ENCODE results near the gene RNASEH2A. TPM values are rescaled to one million over a fixed set of nuclear protein-coding genes. Genes with fewer than 3 reads are reported as not detected.

RNASEH2A gene
- total and polyA plus RNA-seq, 2 of the 13 experiments (the other 11 are each of a cell fraction or from before 2014, with no cell fraction given): 25.1 to 35.8 TPM

- Histone ChIP-seq H3K9me3 (ENCODE audit: low read length) (no peaks in the 10 kb centered on the region), H4K20me1 (ENCODE audit: insufficient read depth, low read length) (no peaks in the 10 kb centered on the region), H3K4me2 (ENCODE audit: low read depth, low read length) (no peak overlapping the region), H3K4me1 (ENCODE audit: insufficient read depth, low read length) (peaks cover 7% of the 10 kb centered on the region), H3K27ac (ENCODE audit: extremely low read length, insufficient read depth, low read length) (no peak overlapping the region), H3K4me3 (replicated peaks in 1 of 3; ENCODE audit: insufficient read depth in 1 of 3, low read depth in 2 of 3, low read length in 3 of 3) (no peak overlapping the region), H3K36me3 (replicated peaks in 1 of 2; ENCODE audit: control insufficient read depth in 1 of 2, insufficient read depth in 2 of 2, low read length in 2 of 2) (no peaks in the 10 kb centered on the region), H2AFZ (ENCODE audit: low read length) (no peak overlapping the region), H3K9ac (ENCODE audit: insufficient read depth, low read depth, low read length) (no peak overlapping the region), H3K27me3 (ENCODE audit: control insufficient read depth in 1 of 2, insufficient read depth in 2 of 2, low read length in 2 of 2) (no peaks in the 10 kb centered on the region), H3K79me2 (ENCODE audit: insufficient read depth, low read length) (no peaks in the 10 kb centered on the region)
- 83% methylated on average over 3 of the region's 3 CpGs for WGBS (ENCODE audit: low lambda C conversion rate)
- ChIA-PET POLR2A (no interaction called here), CTCF (ENCODE audit: low intra/inter-chr PET ratio, low total read pairs) (no interaction called here)
- FAIRE-seq (no peak), ATAC-seq (no peak), DNase-seq (ENCODE audit: low spot score) (no peak)
- BruUV-seq (replicated peaks): no TSS peak
- in situ Hi-C loops (cut with HindIII; ENCODE audit: extremely low pct_ligation_motif_present, low pct_unique_long_range_greater_than_20kb): no loop called here
- intact Hi-C loops (cut with micrococcal nuclease; ENCODE audit: unreplicated experiment): no loop called here
- no peak for TF ChIP-seq FOXM1 (CRISPR knock-in tag; IDR thresholded peaks at IDR 0.05)
- no peak for TF ChIP-seq DMAP1 (CRISPR knock-in tag; IDR thresholded peaks at IDR 0.05)
- TF ChIP-seq YY1 (IDR thresholded peaks at IDR 0.05; ENCODE audit: insufficient read depth, insufficient replicate concordance, low read depth, low read length): no peak
- no peak for TF ChIP-seq CBX5 (CRISPR knock-in tag; IDR thresholded peaks at IDR 0.05; ENCODE audit: borderline replicate concordance)
- no peak for TF ChIP-seq NBN (conservative IDR thresholded peaks at IDR 0.05)
- TF ChIP-seq ZNF800 (CRISPR knock-in tag; IDR thresholded peaks at IDR 0.05): no peak
- TF ChIP-seq ZNF724P (CRISPR knock-in tag; IDR thresholded peaks at IDR 0.05; ENCODE audit: borderline replicate concordance): no peak
- TF ChIP-seq JARID2 (CRISPR knock-in tag; IDR thresholded peaks at IDR 0.05; ENCODE audit: insufficient replicate concordance): no peak
- TF ChIP-seq BRD4 (CRISPR knock-in tag; IDR thresholded peaks at IDR 0.05): no peak
- TF ChIP-seq DNMT3B (CRISPR knock-in tag; conservative IDR thresholded peaks at IDR 0.05): no peak
- no peak for TF ChIP-seq ZNF564 (CRISPR knock-in tag; IDR thresholded peaks at IDR 0.05)
- TF ChIP-seq STAT6 (CRISPR knock-in tag; IDR thresholded peaks at IDR 0.05; ENCODE audit: borderline replicate concordance): no peak
- no peak for TF ChIP-seq ETS1 (CRISPR knock-in tag; IDR thresholded peaks at IDR 0.05)
- TF ChIP-seq UBTF (CRISPR knock-in tag; IDR thresholded peaks at IDR 0.05): no peak
- no peak for TF ChIP-seq PITX1 (CRISPR knock-in tag; IDR thresholded peaks at IDR 0.05)
- no peak for TF ChIP-seq ZNF546 (CRISPR knock-in tag; conservative IDR thresholded peaks at IDR 0.05)
- TF ChIP-seq DNMT1 (CRISPR knock-in tag; IDR thresholded peaks at IDR 0.05): no peak
- TF ChIP-seq XBP1 (CRISPR knock-in tag; IDR thresholded peaks at IDR 0.05): no peak
These were observed 37.8 kb downstream of the RNASEH2A start for GRCh38 chr19:12843999-12844732.
